Caco-2 (cell line): ENCODE data around the gene LORICRIN. TPM values are rescaled to one million over a fixed set of nuclear protein-coding genes. Genes with fewer than 3 reads are reported as not detected.

ENCODE experiments used
- BruUV-seq: library from RNA; stranded (reverse); fragments of 400-500 nt; replicated peaks from 2 replicates; lab custom pipeline; 2021; lab: Mats Ljungman, UMichigan
- CTCF ChIA-PET: fragments of 300-600 bp; sonication (Branson Sonifier 250); formaldehyde crosslinking; loops from one replicate; lab custom pipeline; 2022; ENCODE audit warnings: antibody characterized with exemption; lab: Charles Lee
- POLR2A ChIA-PET: fragments of 300-600 bp; sonication (Branson Sonifier 250); formaldehyde crosslinking; loops from one replicate; lab custom pipeline; 2022; ENCODE audit warnings: antibody characterized with exemption; lab: Charles Lee
- DNase-seq, 2 experiments: peaks; one replicate each; pipeline versions ENCODE4 v3.0.0 to v3.0.0-alpha.2; 2020 to 2022
- H3K27me3 ChIP-seq: replicated peaks from 2 replicates; pipeline ENCODE4 v1.6.0; 2011; ENCODE audit warnings: low read length; ENCODE audit not compliant: control insufficient read depth, insufficient read depth
- H3K36me3 ChIP-seq: 2 replicates; pipeline ENCODE4 v1.5.1; 2011; ENCODE audit warnings: low read length; ENCODE audit not compliant: control insufficient read depth, insufficient read depth
- H3K4me1 ChIP-seq: fragments of 250-450 bp; sonication (Bioruptor Pico); 2 replicates; pipeline ENCODE4 v1.5.1; 2020; ENCODE audit warnings: mild to moderate bottlenecking
- H3K4me3 ChIP-seq: 2 replicates; pipeline ENCODE4 v1.5.1; 2011; ENCODE audit warnings: low read depth, mild to moderate bottlenecking, control low read depth, low read length
- H3K9me3 ChIP-seq: fragments of 250-450 bp; sonication (Bioruptor Pico); 2 replicates; pipeline ENCODE4 v1.5.1; 2020; ENCODE audit warnings: mild to moderate bottlenecking, moderate library complexity
- H3K27ac Mint-ChIP-seq: one replicate; pipeline ENCODE4 v1.8.0; 2022; ENCODE audit warnings: mixed read lengths; ENCODE audit not compliant: unreplicated experiment
- H3K27me3 Mint-ChIP-seq: one replicate; pipeline ENCODE4 v1.8.0; 2022; ENCODE audit warnings: mixed read lengths; ENCODE audit not compliant: insufficient read depth, unreplicated experiment
- H3K36me3 Mint-ChIP-seq: one replicate; pipeline ENCODE4 v1.8.0; 2022; ENCODE audit warnings: mild to moderate bottlenecking, mixed read lengths; ENCODE audit not compliant: insufficient read depth, unreplicated experiment
- H3K4me1 Mint-ChIP-seq: one replicate; pipeline ENCODE4 v1.8.0; 2022; ENCODE audit warnings: low read depth, mixed read lengths; ENCODE audit not compliant: unreplicated experiment
- H3K4me3 Mint-ChIP-seq: one replicate; pipeline ENCODE4 v1.8.0; 2022; ENCODE audit warnings: mild to moderate bottlenecking, moderate library complexity, mixed read lengths; ENCODE audit not compliant: unreplicated experiment
- H3K9me3 Mint-ChIP-seq: one replicate; pipeline ENCODE4 v1.8.0; 2022; ENCODE audit warnings: mixed read lengths; ENCODE audit not compliant: unreplicated experiment
- CTCF ChIP-seq, 2 experiments: fragments of 200-600 bp in 1 of 2; IDR thresholded peaks; 1 replicate in 1 of 2; 2 replicates in 1 of 2; pipeline versions ENCODE4 v1.5.1 to v1.8.0; 2011 to 2022; ENCODE audit warnings: antibody characterized with exemption in 1 of 2, control low read depth in 1 of 2, inconsistent platforms in 1 of 2, low read depth in 1 of 2, low read length in 1 of 2, mild to moderate bottlenecking in 1 of 2, moderate library complexity in 1 of 2; ENCODE audit not compliant: insufficient read depth in 1 of 2, severe bottlenecking in 1 of 2, unreplicated experiment in 1 of 2
- intact Hi-C: fragments of 100-400 bp; cut with micrococcal nuclease; formaldehyde crosslinking; loops from one replicate; pipeline ENCODE4 v1.10.0; 2022; ENCODE audit not compliant: unreplicated experiment
- total RNA-seq: library from RNA; stranded (reverse); gene quantifications from 2 replicates; pipeline ENCODE4 v1.2.3, GENCODE V29; 2022

LORICRIN gene
- total RNA-seq, 1 experiment from 2014 or later, result not detected

- no peaks in the 10 kb centered on the region for H3K4me1 ChIP-seq
- no peak for TF ChIP-seq CTCF (IDR thresholded peaks at IDR 0.05; ENCODE audit: insufficient read depth in 1 of 2, low read depth in 1 of 2, low read length in 1 of 2, severe bottlenecking in 1 of 2, unreplicated experiment in 1 of 2)
- POLR2A ChIA-PET, result no interaction called here
- Mint-ChIP-seq H3K4me3 (no peak overlapping the region), H3K4me1 (no peaks in the 10 kb centered on the region), H3K36me3 (no peaks in the 10 kb centered on the region), H3K27ac (no peak overlapping the region), H3K27me3 (peaks cover 6% of the 10 kb centered on the region), H3K9me3 (peaks cover 15% of the 10 kb centered on the region)
- BruUV-seq, result no TSS peak
- DNase-seq, result no peak
- intact Hi-C loops, result no loop called here
- no peaks in the 10 kb centered on the region for H3K27me3 ChIP-seq
- CTCF ChIA-PET, result no interaction called here
- H3K4me3 ChIP-seq, result no peak overlapping the region
- H3K9me3 ChIP-seq, result no peaks in the 10 kb centered on the region
- no peaks in the 10 kb centered on the region for H3K36me3 ChIP-seq
These were observed 11.2 kb upstream of the LORICRIN start for GRCh38 chr1:153248176-153248879.

GRCh38 chr1:153250166-153250565, 9.3 kb upstream of the LORICRIN start:
- no peak for TF ChIP-seq CTCF (IDR thresholded peaks at IDR 0.05; ENCODE audit: insufficient read depth in 1 of 2, low read depth in 1 of 2, low read length in 1 of 2, severe bottlenecking in 1 of 2, unreplicated experiment in 1 of 2)
- no TSS peak for BruUV-seq
- H3K27ac Mint-ChIP-seq, result no peak overlapping the region
- H3K4me1 ChIP-seq, result no peaks in the 10 kb centered on the region
- ChIA-PET POLR2A (no interaction called here), CTCF (no interaction called here)
- H3K4me3 ChIP-seq, result no peak overlapping the region
- H3K36me3 ChIP-seq, result no peaks in the 10 kb centered on the region
- no peak overlapping the region for H3K4me3 Mint-ChIP-seq
- peaks cover 2% of the 10 kb centered on the region for H3K9me3 Mint-ChIP-seq
- no peaks in the 10 kb centered on the region for H3K9me3 ChIP-seq
- intact Hi-C loops, result no loop called here
- no peaks in the 10 kb centered on the region for H3K4me1 Mint-ChIP-seq
- no peak for DNase-seq
- no peaks in the 10 kb centered on the region for H3K36me3 Mint-ChIP-seq
- H3K27me3 ChIP-seq, result no peaks in the 10 kb centered on the region
- peaks cover 3% of the 10 kb centered on the region for H3K27me3 Mint-ChIP-seq

- no peak for TF ChIP-seq CTCF (IDR thresholded peaks at IDR 0.05; ENCODE audit: insufficient read depth in 1 of 2, low read depth in 1 of 2, low read length in 1 of 2, severe bottlenecking in 1 of 2, unreplicated experiment in 1 of 2)
- H3K36me3 Mint-ChIP-seq, result no peaks in the 10 kb centered on the region
- no peak for DNase-seq
- no peaks in the 10 kb centered on the region for H3K9me3 Mint-ChIP-seq
- H3K27me3 Mint-ChIP-seq, result peaks cover 3% of the 10 kb centered on the region
- H3K9me3 ChIP-seq, result no peaks in the 10 kb centered on the region
- H3K27ac Mint-ChIP-seq, result no peak overlapping the region
- ChIA-PET POLR2A (no interaction called here), CTCF (no interaction called here)
- H3K4me3 Mint-ChIP-seq, result no peak overlapping the region
- intact Hi-C loops, result no loop called here
- no TSS peak for BruUV-seq
- no peak overlapping the region for H3K4me3 ChIP-seq
- H3K4me1 Mint-ChIP-seq, result no peaks in the 10 kb centered on the region
- no peaks in the 10 kb centered on the region for H3K36me3 ChIP-seq
- H3K27me3 ChIP-seq, result no peaks in the 10 kb centered on the region
- H3K4me1 ChIP-seq, result no peaks in the 10 kb centered on the region
These were observed 8.4 kb upstream of the LORICRIN start for GRCh38 chr1:153251087-153251486.
